GM18519 (cell line): ENCODE results near the gene BRSK2.
"Not testable (repeated sequence)": the region's sequence is repeated elsewhere in the genome, so short reads cannot be mapped to it uniquely, and the experiment has no call there.

Experiments used
- ATAC-seq: cut with Tn5 transposase; IDR thresholded peaks from one replicate; pipeline ENCODE4 v1.9.1; 2021; ENCODE audit warnings: mild to moderate bottlenecking, moderate library complexity; ENCODE audit not compliant: unreplicated experiment, low FRiP score

BRSK2 gene

GRCh38 chr11:1389932-1390568 lies at the start of gene BRSK2:
BRSK2 (plus strand) TSS chr11:1389934; CDS start chr11:1390285, 351 bp downstream.
- no peak for ATAC-seq

GRCh38 chr11:1340111-1340510 lies 49.6 kb upstream of the BRSK2 start:
- no peak for ATAC-seq

- not testable (repeated sequence) for ATAC-seq
Measured at GRCh38 chr11:1341226-1341625, 48.5 kb upstream of the BRSK2 start.

- no peak for ATAC-seq
Measured at GRCh38 chr11:1341928-1342524, 47.7 kb upstream of the BRSK2 start.

DNA sequence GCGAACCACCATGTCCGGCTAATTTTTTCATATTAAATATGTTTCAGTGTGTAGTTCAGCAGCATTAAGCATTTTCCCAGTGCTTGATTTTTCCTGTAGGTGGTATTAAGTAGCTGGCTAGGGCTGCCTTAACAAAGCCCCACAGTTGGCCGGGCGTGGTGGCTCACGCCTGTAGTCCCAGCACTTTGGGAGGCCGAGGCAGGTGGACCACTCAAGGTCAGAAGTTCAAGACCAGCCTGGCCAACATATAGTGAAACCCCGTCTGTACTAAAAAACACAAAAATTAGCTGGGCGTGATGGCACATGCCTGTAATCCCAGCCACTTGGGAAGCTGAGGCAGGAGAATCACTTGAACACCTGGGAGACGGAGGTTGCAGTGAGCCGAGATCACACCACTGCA lies 46.8 kb upstream of the BRSK2 start:
- ATAC-seq: no peak

- ATAC-seq: no peak
Measured at GRCh38 chr11:1343391-1344055, 46.2 kb upstream of the BRSK2 start.

GRCh38 chr11:1344056-1344635 lies 45.6 kb upstream of the BRSK2 start:
- ATAC-seq: no peak

DNA sequence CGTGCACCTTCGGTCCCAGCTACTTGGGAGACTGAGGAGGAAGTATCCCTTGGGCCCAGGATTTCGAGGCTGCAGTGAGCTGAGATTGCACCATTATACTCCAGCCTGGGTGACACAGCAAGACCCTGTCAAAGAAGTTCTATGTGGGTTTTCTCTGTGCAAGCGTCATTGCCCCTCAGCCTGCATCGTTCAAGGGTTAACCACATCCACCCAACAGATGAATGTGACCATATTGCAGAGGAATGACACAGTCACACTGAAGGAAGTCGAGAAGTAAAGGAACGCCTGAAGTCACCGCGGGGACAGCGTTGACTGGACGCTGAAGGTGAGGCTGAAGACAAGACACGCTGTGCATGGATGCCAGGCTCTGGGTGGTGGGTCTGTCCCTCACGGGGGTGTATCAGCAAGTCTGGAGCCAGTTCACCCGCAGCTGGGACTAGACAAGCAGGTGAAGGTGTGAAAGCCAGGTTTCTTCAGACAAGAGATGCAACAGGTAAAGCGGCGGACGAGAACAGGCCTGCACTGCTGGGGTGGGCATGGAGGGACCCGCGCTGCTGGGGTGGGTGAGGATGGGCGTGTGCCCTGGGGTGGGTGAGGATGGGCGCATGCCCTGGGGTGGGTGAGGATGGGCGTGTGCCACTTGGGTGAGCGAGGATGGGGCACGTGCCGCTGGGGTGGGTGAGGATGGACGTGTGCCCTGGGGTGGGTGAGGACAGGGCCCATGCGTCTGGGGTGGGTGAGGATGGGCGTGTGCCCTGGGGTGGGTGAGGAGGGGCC lies 43.8 kb upstream of the BRSK2 start:
- ATAC-seq: no peak

- no peak for ATAC-seq
Measured at GRCh38 chr11:1346669-1347390, 42.9 kb upstream of the BRSK2 start.

GRCh38 chr11:1347411-1347999 lies 42.2 kb upstream of the BRSK2 start:
- ATAC-seq: not testable (repeated sequence)

- ATAC-seq: no peak
Measured at GRCh38 chr11:1348146-1348795, 41.5 kb upstream of the BRSK2 start.

- ATAC-seq: no peak
Measured at GRCh38 chr11:1348796-1349326, 40.9 kb upstream of the BRSK2 start.

- ATAC-seq: no peak
Measured at GRCh38 chr11:1349327-1350041, 40.2 kb upstream of the BRSK2 start.

DNA sequence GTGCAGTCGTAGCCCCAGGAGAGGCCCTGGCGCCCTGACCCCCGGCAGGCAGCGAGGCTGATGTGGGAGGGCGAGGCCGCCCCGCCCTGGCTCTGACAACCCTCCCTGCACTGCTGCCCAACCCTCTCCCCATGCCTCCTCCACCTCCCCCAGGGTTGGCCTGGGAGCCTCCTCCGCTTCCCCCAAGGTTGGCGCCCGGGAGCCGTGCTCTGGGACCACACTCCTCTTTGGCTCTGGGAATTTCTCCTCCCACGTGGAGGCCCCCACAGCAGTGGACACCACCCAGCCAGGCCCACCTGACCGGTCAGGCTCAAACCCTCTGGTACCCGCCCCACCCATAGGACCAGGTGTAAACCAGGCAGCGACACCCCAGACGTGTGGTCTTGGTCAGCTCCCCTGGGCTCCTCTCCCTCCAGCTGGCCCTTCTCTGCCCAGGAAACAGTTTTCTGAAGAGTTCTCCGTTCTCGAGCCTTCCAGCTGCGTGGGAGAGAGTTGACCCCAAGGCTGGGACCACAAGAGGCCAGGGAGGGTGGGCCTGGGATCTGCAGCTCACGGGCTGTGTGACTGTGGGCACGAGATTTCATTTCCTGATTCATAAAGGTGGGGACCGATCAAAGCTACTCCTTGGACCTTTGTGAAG lies 39.5 kb upstream of the BRSK2 start:
- no peak for ATAC-seq

DNA sequence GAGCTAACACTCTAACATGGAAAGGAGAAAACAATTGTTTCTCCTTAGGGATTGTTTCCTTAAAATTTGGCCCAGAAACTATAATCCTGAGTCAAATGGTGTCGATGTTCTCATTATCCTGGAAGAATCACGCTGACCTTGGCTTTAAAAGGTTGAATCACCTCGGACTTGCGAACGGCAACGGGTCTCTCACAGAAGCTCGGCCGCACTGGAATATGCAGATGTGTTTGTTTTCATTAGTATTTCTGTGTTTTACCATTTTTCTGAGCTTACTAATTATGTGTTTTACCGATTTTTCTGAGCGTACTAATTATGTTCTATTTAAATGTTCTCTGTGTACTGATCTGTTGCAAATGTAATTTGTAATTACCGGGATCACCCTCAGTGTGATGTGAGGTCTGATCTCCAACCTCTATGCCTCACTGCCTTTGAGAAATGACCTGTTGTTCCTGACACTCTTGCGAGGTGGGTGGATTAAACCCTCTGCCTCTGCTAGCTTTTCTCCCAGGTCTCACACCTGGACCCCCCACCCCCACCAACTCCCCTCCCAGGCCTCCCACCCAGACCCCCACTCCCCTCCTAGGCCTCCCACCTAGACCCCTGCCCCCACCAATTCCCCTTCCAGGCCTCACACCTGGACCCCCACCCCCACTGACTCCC lies 38.3 kb upstream of the BRSK2 start:
- no peak for ATAC-seq

- ATAC-seq: no peak
Measured at GRCh38 chr11:1352696-1353382, 36.9 kb upstream of the BRSK2 start.
